Endothelial cell of umbilical vein (primary cell): ENCODE data around the gene ADAM17. TPM values are rescaled to one million over a fixed set of nuclear protein-coding genes. Genes with fewer than 3 reads are reported as not detected.

Source experiments
- BruUV-seq: library from RNA; stranded (reverse); fragments of 400-500 nt; replicated peaks from 2 replicates; lab custom pipeline; 2021; lab: Mats Ljungman, UMichigan
- CTCF ChIA-PET: fragments of 300-600, 350-600 bp; sonication (Branson Sonifier 250); formaldehyde crosslinking; loops from one replicate; lab custom pipeline; 2021; ENCODE audit warnings: antibody characterized with exemption, inconsistent platforms; lab: Charles Lee
- POLR2A ChIA-PET: fragments of 300-600, 350-600 bp; sonication (Branson Sonifier 250); formaldehyde crosslinking; loops from one replicate; lab custom pipeline; 2021; ENCODE audit warnings: antibody characterized with exemption, inconsistent platforms; lab: Charles Lee
- DNase-seq: peaks from one replicate; pipeline ENCODE4 v3.0.0-alpha.2; 2011; ENCODE audit warnings: low read depth, low spot score
- FAIRE-seq: peaks from 2 replicates; lab custom pipeline; 2011; peaks lifted over from hg19 to GRCh38; lab: Jason Lieb, UNC
- H2AFZ ChIP-seq: 2 replicates; pipeline ENCODE4 v1.6.0; 2012; ENCODE audit warnings: low read depth, low read length, control low read depth, inconsistent platforms
- H3K27ac ChIP-seq: 2 replicates; pipeline ENCODE4 v1.5.1; 2011; ENCODE audit warnings: low read depth, mild to moderate bottlenecking, control low read depth, low read length, moderate library complexity; ENCODE audit not compliant: insufficient read depth
- H3K27me3 ChIP-seq, 2 experiments: 2 replicates each; pipeline versions ENCODE4 v1.6.0 to v1.6.1; 2011; ENCODE audit warnings: low read length in 2 of 2, mixed read lengths in 1 of 2; ENCODE audit not compliant: control insufficient read depth in 2 of 2, insufficient read depth in 2 of 2
- H3K36me3 ChIP-seq, 2 experiments: 2 replicates in 1 of 2; 3 replicates in 1 of 2; pipeline ENCODE4 v1.5.1; 2011; ENCODE audit warnings: low read length in 2 of 2, mild to moderate bottlenecking in 1 of 2, moderate library complexity in 1 of 2; ENCODE audit not compliant: control insufficient read depth in 2 of 2, insufficient read depth in 2 of 2; ENCODE audit errors: extremely low read depth in 1 of 2
- H3K4me1 ChIP-seq: 3 replicates; pipeline ENCODE4 v1.5.1; 2011; ENCODE audit warnings: mild to moderate bottlenecking, low read length; ENCODE audit not compliant: control insufficient read depth, insufficient read depth; ENCODE audit errors: extremely low read depth
- H3K4me2 ChIP-seq: 2 replicates; pipeline ENCODE4 v1.6.1; 2011; ENCODE audit warnings: low read length, control low read depth, mixed read lengths; ENCODE audit not compliant: insufficient read depth
- H3K4me3 ChIP-seq, 3 experiments: fragments of 200-600 bp in 1 of 3; sonication (generic), shearing (Covaris generic) in 1 of 3; replicated peaks in 1 of 3; 2 replicates each; pipeline ENCODE4 v1.5.1; 2011 to 2016; ENCODE audit warnings: control low read depth in 3 of 3, low read length in 3 of 3, mild to moderate bottlenecking in 2 of 3, inconsistent platforms in 1 of 3, low read depth in 1 of 3, moderate library complexity in 1 of 3; ENCODE audit not compliant: insufficient read depth in 1 of 3
- H3K79me2 ChIP-seq: 2 replicates; pipeline ENCODE4 v1.6.0; 2012; ENCODE audit warnings: low read length, inconsistent platforms; ENCODE audit not compliant: control insufficient read depth, insufficient read depth
- H3K9ac ChIP-seq: replicated peaks from 2 replicates; pipeline ENCODE3; 2011; ENCODE audit warnings: low read length, control low read depth; ENCODE audit not compliant: insufficient read depth; ENCODE audit errors: extremely low read depth
- H3K9me1 ChIP-seq: replicated peaks from 3 replicates; pipeline ENCODE4 v1.6.0; 2011; ENCODE audit warnings: mild to moderate bottlenecking, low read length; ENCODE audit not compliant: control insufficient read depth, insufficient read depth; ENCODE audit errors: extremely low read depth
- H3K9me3 ChIP-seq: replicated peaks from 2 replicates; pipeline ENCODE4 v1.5.1; 2012; ENCODE audit warnings: low read length, inconsistent platforms; ENCODE audit not compliant: control insufficient read depth, insufficient read depth
- H4K20me1 ChIP-seq: replicated peaks from 2 replicates; pipeline ENCODE3; 2011; ENCODE audit warnings: mild to moderate bottlenecking, low read length; ENCODE audit not compliant: control insufficient read depth, insufficient read depth; ENCODE audit errors: extremely low read depth
- CTCF ChIP-seq, 2 donors: IDR thresholded peaks; 1 replicate in 1 of 2; 2 replicates in 1 of 2; pipeline ENCODE4 v1.5.1; 2011; ENCODE audit warnings: low read length in 2 of 2, mild to moderate bottlenecking in 2 of 2, moderate library complexity in 2 of 2, control low read depth in 1 of 2, inconsistent platforms in 1 of 2, low read depth in 1 of 2; ENCODE audit not compliant: insufficient read depth in 1 of 2; ENCODE audit errors: extremely low read depth in 1 of 2
- EZH2 ChIP-seq: IDR thresholded peaks from 2 replicates; pipeline ENCODE4 v1.6.1; 2012; ENCODE audit warnings: borderline replicate concordance, low read depth, mild to moderate bottlenecking, moderate library complexity, low read length, inconsistent platforms; ENCODE audit not compliant: severe bottlenecking
- FOS ChIP-seq: IDR thresholded peaks from 2 replicates; pipeline ENCODE4 v1.6.1; 2011; ENCODE audit warnings: mild to moderate bottlenecking, low read length, moderate library complexity, borderline replicate concordance; ENCODE audit not compliant: insufficient read depth
- GATA2 ChIP-seq: IDR thresholded peaks from 2 replicates; pipeline ENCODE4 v1.7.0; 2011; ENCODE audit warnings: low read depth, mild to moderate bottlenecking, moderate library complexity, mixed read lengths, low read length; ENCODE audit not compliant: insufficient read length, insufficient read depth
- JUN ChIP-seq: IDR thresholded peaks from 2 replicates; pipeline ENCODE4 v1.6.1; 2011; ENCODE audit warnings: borderline replicate concordance, low read depth; ENCODE audit not compliant: insufficient read length, insufficient read depth
- MYC ChIP-seq: IDR thresholded peaks from one replicate; pipeline ENCODE4 v1.6.1; 2011; ENCODE audit warnings: mild to moderate bottlenecking, low read depth, low read length
- POLR2A ChIP-seq: IDR thresholded peaks from 2 replicates; pipeline ENCODE4 v1.6.1; 2012; ENCODE audit warnings: low read depth, mild to moderate bottlenecking, control low read depth, low read length
- POLR2AphosphoS5 ChIP-seq: IDR thresholded peaks from 2 replicates; pipeline ENCODE4 v1.6.1; 2012; ENCODE audit warnings: low read depth, mild to moderate bottlenecking, control low read depth, low read length, moderate library complexity; ENCODE audit not compliant: insufficient read depth
- dilution Hi-C: fragments of 300-500 bp; cut with MboI; formaldehyde crosslinking; loops from one replicate; pipeline ENCODE4 v1.15.0; 2019; ENCODE audit warnings: low sequenced_read_pairs; ENCODE audit not compliant: extremely low pct_ligation_motif_present
- intact Hi-C: fragments of 100-400 bp; cut with micrococcal nuclease; formaldehyde crosslinking; loops from one replicate; pipeline ENCODE4 v1.10.0; 2022
- polyA plus RNA-seq, 4 experiments: library from polyadenylated mRNA; depleted of rRNA in 3 of 4; stranded (reverse) in 3 of 4; unstranded in 1 of 4; fragments of >200 nt; gene quantifications; 2 replicates each; pipeline versions ENCODE4 v1.2.1 to v1.2.3, GENCODE V29; 2011 to 2012; ENCODE audit warnings: missing spikeins in 1 of 4
- total RNA-seq: library from RNA; stranded (reverse); gene quantifications from 2 replicates; pipeline ENCODE4 v1.2.3, GENCODE V29; 2021
- TF ChIP-seq, protein P1 (sequence below): IDR thresholded peaks from 2 replicates; pipeline ENCODE4 v1.6.1; 2011; ENCODE audit not compliant: insufficient read depth, insufficient read length

ADAM17 gene
- total and polyA plus RNA-seq, 2 donors (not counting 3 experiments of a cell fraction or from before 2014, with no cell fraction given): 10.6 to 57.1 TPM

- no peaks in the 10 kb centered on the region for H3K9me3 ChIP-seq
- ChIA-PET POLR2A (no interaction called here), CTCF (no interaction called here)
- intact Hi-C loops (no loop called here), dilution Hi-C loops (no loop called here)
- FAIRE-seq (no peak), DNase-seq (no peak)
- TF ChIP-seq FOS (no peak), POLR2A (no peak), JUN (no peak)
- H3K9me1 ChIP-seq: no peaks in the 10 kb centered on the region
- H2AFZ ChIP-seq: no peak overlapping the region
- H3K4me1 ChIP-seq: peaks cover 8% of the 10 kb centered on the region
- no peak overlapping the region for H3K4me2 ChIP-seq
- no peak overlapping the region for H3K9ac ChIP-seq
- H3K27me3 ChIP-seq: no peaks in the 10 kb centered on the region
- no peaks in the 10 kb centered on the region for H4K20me1 ChIP-seq
- peaks cover 17 to 31% of the 10 kb centered on the region in 2 experiments for H3K36me3 ChIP-seq
- H3K27ac ChIP-seq: no peak overlapping the region
- no peak overlapping the region for H3K4me3 ChIP-seq
- H3K79me2 ChIP-seq: peaks cover 15% of the 10 kb centered on the region
- BruUV-seq: no TSS peak
Measured at GRCh38 chr2:9480157-9480556, 75.5 kb downstream of the ADAM17 start.

DNA sequence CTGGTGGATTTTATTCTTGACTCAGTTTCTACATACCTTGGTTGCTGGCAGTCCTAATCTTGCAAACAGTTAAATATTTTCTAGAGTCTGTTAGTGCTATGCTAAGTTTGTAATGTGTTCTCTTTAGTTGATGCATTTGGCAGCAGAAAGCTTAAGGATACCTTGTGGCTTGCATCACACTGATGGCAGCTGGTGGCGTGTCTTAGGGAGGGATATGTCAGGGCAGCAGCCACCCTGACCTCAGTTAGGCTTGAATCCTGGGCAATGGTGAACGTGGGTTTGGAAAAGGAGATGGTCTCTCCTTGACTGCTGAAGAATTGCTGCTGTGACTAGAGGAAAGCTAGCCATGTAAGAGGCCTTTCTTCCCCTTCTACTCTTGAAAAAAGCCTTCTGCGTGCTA is 77.1 kb downstream of the ADAM17 start:
- H3K9ac ChIP-seq: no peak overlapping the region
- FAIRE-seq (no peak), DNase-seq (no peak)
- BruUV-seq: no TSS peak
- no peaks in the 10 kb centered on the region for H3K9me3 ChIP-seq
- ChIA-PET POLR2A (no interaction called here), CTCF (interaction anchor here (1.0 kb wide), 1 partner anchor 78 kb away, joined by 5 read pairs; no protein-coding TSS in a partner anchor)
- dilution Hi-C loops: no loop called here
- intact Hi-C loops: no loop called here
- H3K27me3 ChIP-seq: no peaks in the 10 kb centered on the region
- peaks cover 17% of the 10 kb centered on the region for H3K79me2 ChIP-seq
- H4K20me1 ChIP-seq: no peaks in the 10 kb centered on the region
- no peak overlapping the region for H3K4me3 ChIP-seq
- no peak overlapping the region for H2AFZ ChIP-seq
- peaks cover 10% of the 10 kb centered on the region for H3K4me1 ChIP-seq
- no peaks in the 10 kb centered on the region for H3K9me1 ChIP-seq
- H3K27ac ChIP-seq: no peak overlapping the region
- peaks cover 9 to 18% of the 10 kb centered on the region in 2 experiments for H3K36me3 ChIP-seq
- H3K4me2 ChIP-seq: no peak overlapping the region
- no peak for TF ChIP-seq POLR2A
- no peak for TF ChIP-seq CTCF (IDR thresholded peaks at IDR 0.05; ENCODE audit: extremely low read depth in 1 of 2, insufficient read depth in 1 of 2, low read depth in 1 of 2, low read length in 2 of 2)
- TF ChIP-seq JUN: no peak
- TF ChIP-seq EZH2: no peak
- TF ChIP-seq GATA2: no peak
- TF ChIP-seq POLR2AphosphoS5: no peak
- TF ChIP-seq, protein P1, sequence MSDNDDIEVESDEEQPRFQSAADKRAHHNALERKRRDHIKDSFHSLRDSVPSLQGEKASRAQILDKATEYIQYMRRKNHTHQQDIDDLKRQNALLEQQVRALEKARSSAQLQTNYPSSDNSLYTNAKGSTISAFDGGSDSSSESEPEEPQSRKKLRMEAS: no peak
- no peak for TF ChIP-seq FOS
- no peak for TF ChIP-seq MYC
